OCI-LY7 (cell line): ENCODE results near the gene NGF. TPM values are rescaled to one million over a fixed set of nuclear protein-coding genes. Genes with fewer than 3 reads are reported as not detected.

Experiments
- BruUV-seq: library from RNA; stranded (reverse); fragments of 400-500 nt; replicated peaks from 2 replicates; lab custom pipeline; 2021; lab: Mats Ljungman, UMichigan
- CTCF ChIA-PET: fragments of 300-600 bp; sonication (Branson Sonifier 250); formaldehyde crosslinking; loops from one replicate; lab custom pipeline; 2022; ENCODE audit warnings: antibody characterized with exemption; ENCODE audit not compliant: unreplicated experiment; lab: Charles Lee
- POLR2A ChIA-PET: fragments of 300-600 bp; sonication (Branson Sonifier 250); formaldehyde crosslinking; loops from one replicate; lab custom pipeline; 2022; ENCODE audit warnings: antibody characterized with exemption; lab: Charles Lee
- DNase-seq: peaks from one replicate; pipeline ENCODE4 v3.0.0-alpha.2; 2015; ENCODE audit warnings: low spot score
- H2AFZ ChIP-seq: fragments of 200-600 bp; sonication (generic), shearing (Covaris generic); 2 replicates; pipeline ENCODE4 v1.6.1; 2014; ENCODE audit warnings: mild to moderate bottlenecking, antibody characterized with exemption, low read length, moderate library complexity
- H3K27ac ChIP-seq: fragments of 200-600 bp; sonication (generic); 2 replicates; pipeline ENCODE4 v1.5.1; 2014; ENCODE audit warnings: mixed run types, low read depth, mild to moderate bottlenecking, moderate library complexity, low read length, inconsistent platforms; ENCODE audit not compliant: poor library complexity, severe bottlenecking
- H3K36me3 ChIP-seq: fragments of 200-600 bp; sonication (generic); 2 replicates; pipeline ENCODE4 v1.6.1; 2014; ENCODE audit warnings: mild to moderate bottlenecking, antibody characterized with exemption, low read length, moderate library complexity, mixed read lengths; ENCODE audit not compliant: insufficient read depth
- H3K4me1 ChIP-seq: fragments of 200-600 bp; sonication (generic); 2 replicates; pipeline ENCODE4 v1.5.1; 2014; ENCODE audit warnings: mild to moderate bottlenecking, low read length; ENCODE audit not compliant: insufficient read depth, poor library complexity, severe bottlenecking
- H3K4me2 ChIP-seq: fragments of 200-600 bp; sonication (generic); 2 replicates; pipeline ENCODE4 v1.6.1; 2014; ENCODE audit warnings: mild to moderate bottlenecking, low read length
- H3K4me3 ChIP-seq: fragments of 200-600 bp; sonication (generic); 2 replicates; pipeline ENCODE4 v1.5.1; 2014; ENCODE audit warnings: mild to moderate bottlenecking, low read depth, low read length; ENCODE audit not compliant: poor library complexity, severe bottlenecking
- H3K79me2 ChIP-seq: fragments of 200-600 bp; sonication (generic); 2 replicates; pipeline ENCODE4 v1.6.1; 2016; ENCODE audit warnings: low read depth, mild to moderate bottlenecking, low read length, moderate library complexity, mixed read lengths; ENCODE audit not compliant: insufficient read depth
- H3K9me2 ChIP-seq: fragments of 200-600 bp; sonication (generic); 2 replicates; pipeline ENCODE4 v1.6.1; 2016; ENCODE audit warnings: mild to moderate bottlenecking, low read length, mixed read lengths; ENCODE audit not compliant: insufficient read depth
- H3K9me3 ChIP-seq: fragments of 200-600 bp; sonication (generic); 2 replicates; pipeline ENCODE4 v1.6.1; 2014; ENCODE audit warnings: mild to moderate bottlenecking, mixed run types, low read length, mixed read lengths
- H4K20me1 ChIP-seq: fragments of 200-600 bp; sonication (generic); 2 replicates; pipeline ENCODE4 v1.6.1; 2014; ENCODE audit warnings: mild to moderate bottlenecking, antibody characterized with exemption, low read length, moderate library complexity, mixed read lengths; ENCODE audit not compliant: insufficient read depth
- EZH2phosphoT487 ChIP-seq: fragments of 200-600 bp; sonication (generic); IDR thresholded peaks from 2 replicates; pipeline ENCODE4 v1.6.1; 2018; ENCODE audit warnings: low read depth, borderline replicate concordance, mild to moderate bottlenecking, mixed run types, antibody characterized with exemption, low read length, moderate library complexity, mixed read lengths
- intact Hi-C: fragments of 100-400 bp; cut with micrococcal nuclease; formaldehyde crosslinking; loops from one replicate; pipeline ENCODE4 v1.10.0; 2022; ENCODE audit not compliant: unreplicated experiment
- total RNA-seq, 2 experiments: library from RNA; depleted of rRNA in 1 of 2; stranded (reverse); fragments of >200 nt in 1 of 2; shearing (Covaris generic) in 1 of 2; gene quantifications; 2 replicates each; pipeline ENCODE4 v1.2.3, GENCODE V29; 2014 to 2022
- TF ChIP-seq, protein P1 (sequence below): fragments of 200-600 bp; sonication (generic); conservative IDR thresholded peaks from 2 replicates; pipeline ENCODE4 v1.5.1; 2014; ENCODE audit warnings: mild to moderate bottlenecking, antibody characterized with exemption, low read length, moderate library complexity, mixed read lengths

NGF gene
- total RNA-seq, 2 experiments from 2014 or later: not detected

- Histone ChIP-seq H3K36me3 (no peaks in the 10 kb centered on the region), H3K4me3 (no peak overlapping the region), H2AFZ (no peak overlapping the region), H3K4me2 (no peak overlapping the region), H3K9me3 (no peaks in the 10 kb centered on the region), H3K27ac (no peak overlapping the region), H4K20me1 (no peaks in the 10 kb centered on the region), H3K9me2 (no peaks in the 10 kb centered on the region), H3K4me1 (peaks cover 18% of the 10 kb centered on the region), H3K79me2 (no peaks in the 10 kb centered on the region)
- TF ChIP-seq EZH2phosphoT487: no peak
- TF ChIP-seq, protein P1, sequence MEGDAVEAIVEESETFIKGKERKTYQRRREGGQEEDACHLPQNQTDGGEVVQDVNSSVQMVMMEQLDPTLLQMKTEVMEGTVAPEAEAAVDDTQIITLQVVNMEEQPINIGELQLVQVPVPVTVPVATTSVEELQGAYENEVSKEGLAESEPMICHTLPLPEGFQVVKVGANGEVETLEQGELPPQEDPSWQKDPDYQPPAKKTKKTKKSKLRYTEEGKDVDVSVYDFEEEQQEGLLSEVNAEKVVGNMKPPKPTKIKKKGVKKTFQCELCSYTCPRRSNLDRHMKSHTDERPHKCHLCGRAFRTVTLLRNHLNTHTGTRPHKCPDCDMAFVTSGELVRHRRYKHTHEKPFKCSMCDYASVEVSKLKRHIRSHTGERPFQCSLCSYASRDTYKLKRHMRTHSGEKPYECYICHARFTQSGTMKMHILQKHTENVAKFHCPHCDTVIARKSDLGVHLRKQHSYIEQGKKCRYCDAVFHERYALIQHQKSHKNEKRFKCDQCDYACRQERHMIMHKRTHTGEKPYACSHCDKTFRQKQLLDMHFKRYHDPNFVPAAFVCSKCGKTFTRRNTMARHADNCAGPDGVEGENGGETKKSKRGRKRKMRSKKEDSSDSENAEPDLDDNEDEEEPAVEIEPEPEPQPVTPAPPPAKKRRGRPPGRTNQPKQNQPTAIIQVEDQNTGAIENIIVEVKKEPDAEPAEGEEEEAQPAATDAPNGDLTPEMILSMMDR: no peak
- intact Hi-C loops: no loop called here
- no TSS peak for BruUV-seq
- POLR2A ChIA-PET: no interaction called here
- CTCF ChIA-PET: no interaction called here
- no peak for DNase-seq
These were observed 51.4 kb downstream of the NGF start for GRCh38 chr1:115286431-115287205.

- intact Hi-C loops: no loop called here
- TF ChIP-seq, protein P1: no peak
- TF ChIP-seq EZH2phosphoT487: no peak
- DNase-seq: no peak
- no peaks in the 10 kb centered on the region for H3K36me3 ChIP-seq
- no peaks in the 10 kb centered on the region for H3K9me3 ChIP-seq
- peaks cover 18% of the 10 kb centered on the region for H3K4me1 ChIP-seq
- no peaks in the 10 kb centered on the region for H3K9me2 ChIP-seq
- no peaks in the 10 kb centered on the region for H4K20me1 ChIP-seq
- no peak overlapping the region for H2AFZ ChIP-seq
- H3K4me3 ChIP-seq: no peak overlapping the region
- H3K79me2 ChIP-seq: no peaks in the 10 kb centered on the region
- BruUV-seq: no TSS peak
- peak overlapping the region; percentile 54; the same call in 1 of the 2 replicates for H3K4me2 ChIP-seq
- ChIA-PET CTCF (no interaction called here), POLR2A (interaction anchor here (1.0 kb wide), 1 partner anchor 68 kb away, joined by 3 read pairs; no protein-coding TSS in a partner anchor)
- H3K27ac ChIP-seq: no peak overlapping the region
These were observed 53.8 kb downstream of the NGF start for GRCh38 chr1:115284209-115284608.

GRCh38 chr1:115283681-115284146 is 54.3 kb downstream of the NGF start:
- no peaks in the 10 kb centered on the region for H3K9me2 ChIP-seq
- CTCF ChIA-PET: no interaction called here
- POLR2A ChIA-PET: interaction anchor here (1.0 kb wide), 1 partner anchor 68 kb away, joined by 3 read pairs; no protein-coding TSS in a partner anchor
- no peaks in the 10 kb centered on the region for H3K79me2 ChIP-seq
- no peak for DNase-seq
- peaks cover 18% of the 10 kb centered on the region for H3K4me1 ChIP-seq
- intact Hi-C loops: no loop called here
- H3K27ac ChIP-seq: no peak overlapping the region
- no TSS peak for BruUV-seq
- no peak overlapping the region for H2AFZ ChIP-seq
- no peaks in the 10 kb centered on the region for H4K20me1 ChIP-seq
- H3K36me3 ChIP-seq: no peaks in the 10 kb centered on the region
- no peaks in the 10 kb centered on the region for H3K9me3 ChIP-seq
- no peak overlapping the region for H3K4me2 ChIP-seq
- no peak overlapping the region for H3K4me3 ChIP-seq
- TF ChIP-seq, protein P1: no peak
- TF ChIP-seq EZH2phosphoT487: no peak
